HepG2 (cell line): ENCODE results near the gene INAFM2.

Source experiments
- CTCF ChIP-seq: sonication (generic); formaldehyde crosslinking; IDR thresholded peaks from 2 replicates; pipeline ENCODE4 v1.5.0; 2020; ENCODE audit warnings: mild to moderate bottlenecking, missing genetic modification reagents, moderate library complexity
- EZH2 ChIP-seq: conservative IDR thresholded peaks from 2 replicates; pipeline ENCODE4 v1.6.1; 2012; ENCODE audit warnings: mild to moderate bottlenecking, low read depth, low read length, moderate library complexity
- FOXO1 ChIP-seq: sonication (generic); formaldehyde crosslinking; IDR thresholded peaks from 2 replicates; pipeline ENCODE4 v1.4.0; 2020; ENCODE audit warnings: missing genetic modification reagents
- HCFC1 ChIP-seq: fragments of 150-350 bp; IDR thresholded peaks from 2 replicates; pipeline ENCODE4 v1.6.1; 2014; ENCODE audit warnings: low read depth, low read length
- KAT7 ChIP-seq: IDR thresholded peaks from 2 replicates; pipeline ENCODE4 v1.6.1; 2018; ENCODE audit warnings: borderline replicate concordance, missing compliant biosample characterization
- KAT8 ChIP-seq: IDR thresholded peaks from 2 replicates; pipeline ENCODE4 v1.6.1; 2016; ENCODE audit warnings: missing genetic modification reagents, missing compliant biosample characterization
- MXI1 ChIP-seq: IDR thresholded peaks from 3 replicates; pipeline ENCODE4 v1.6.1; 2012; ENCODE audit warnings: low read depth, low read length, inconsistent platforms, borderline replicate concordance
- NFKB2 ChIP-seq: sonication (generic); formaldehyde crosslinking; IDR thresholded peaks from 2 replicates; pipeline ENCODE4 v1.4.0; 2020; ENCODE audit warnings: missing genetic modification reagents, borderline replicate concordance
- REPIN1 ChIP-seq: sonication (generic); formaldehyde crosslinking; IDR thresholded peaks from 2 replicates; pipeline ENCODE4 v1.8.0; 2022; ENCODE audit warnings: missing genetic modification reagents, low read depth, mild to moderate bottlenecking, borderline replicate concordance
- SMAD1 ChIP-seq: sonication (generic); formaldehyde crosslinking; IDR thresholded peaks from 2 replicates; pipeline ENCODE4 v1.4.0; 2020; ENCODE audit warnings: missing genetic modification reagents, low read depth, mild to moderate bottlenecking, borderline replicate concordance
- SMC3 ChIP-seq: IDR thresholded peaks from 2 replicates; pipeline ENCODE4 v1.6.1; 2011; ENCODE audit warnings: low read length, improper control_type of control experiment
- ZBTB25 ChIP-seq: IDR thresholded peaks from 2 replicates; pipeline ENCODE4 v1.6.1; 2018; ENCODE audit warnings: missing genetic modification reagents
- ZFP36L2 ChIP-seq: sonication (generic); formaldehyde crosslinking; IDR thresholded peaks from 2 replicates; pipeline ENCODE4 v1.4.0; 2020; ENCODE audit warnings: missing genetic modification reagents
- ZNF512 ChIP-seq: sonication (generic); formaldehyde crosslinking; IDR thresholded peaks from 2 replicates; pipeline ENCODE4 v1.4.0; 2020; ENCODE audit warnings: mild to moderate bottlenecking, missing genetic modification reagents

GRCh38 chr15:40367686-40368611, 44.5 kb downstream of the INAFM2 start:
- TF ChIP-seq EZH2, result no peak
- TF ChIP-seq CTCF (CRISPR knock-in tag), result peak; percentile 88
- TF ChIP-seq HCFC1, result no peak
- no peak for TF ChIP-seq ZBTB25 (CRISPR knock-in tag)
- no peak for TF ChIP-seq ZFP36L2 (CRISPR knock-in tag)
- TF ChIP-seq SMC3, result peak; percentile 30; the same call in 1 of the 2 replicates
- TF ChIP-seq ZNF512 (CRISPR knock-in tag), result no peak
- TF ChIP-seq REPIN1, result peak; percentile 79; the same call in 1 of the 2 replicates
- peak; percentile 99 for TF ChIP-seq NFKB2 (CRISPR knock-in tag)
- TF ChIP-seq KAT8 (CRISPR knock-in tag), result peak; percentile 83
- no peak for TF ChIP-seq SMAD1 (CRISPR knock-in tag)
- peak; percentile 55; the same call in 1 of the 2 replicates for TF ChIP-seq FOXO1 (CRISPR knock-in tag)
- peak; percentile 54; the same call in 1 of the 3 replicates for TF ChIP-seq MXI1
- peak; percentile 40; the same call in 1 of the 2 replicates for TF ChIP-seq KAT7 (CRISPR knock-in tag)
